Muscle layer of colon (tissue), 2 donors: Measurements from ENCODE around the gene PRXL2B.
"Not testable (repeated sequence)": the region's sequence is repeated elsewhere in the genome, so short reads cannot be mapped to it uniquely, and the experiment has no call there.

Source experiments
- H3K27ac ChIP-seq: one replicate; pipeline ENCODE4 v1.7.0; 2013; ENCODE audit warnings: low read depth, mild to moderate bottlenecking, low read length, moderate library complexity
- H3K27me3 ChIP-seq, 2 donors: one replicate each; pipeline ENCODE4 v1.7.0; 2013; ENCODE audit warnings: low read length in 2 of 2, mild to moderate bottlenecking in 2 of 2; ENCODE audit not compliant: insufficient read depth in 2 of 2, control insufficient read depth in 1 of 2
- H3K36me3 ChIP-seq: one replicate; pipeline ENCODE4 v1.7.0; 2013; ENCODE audit warnings: mild to moderate bottlenecking, low read length; ENCODE audit not compliant: insufficient read depth
- H3K4me1 ChIP-seq: one replicate; pipeline ENCODE4 v1.7.0; 2013; ENCODE audit warnings: mild to moderate bottlenecking, low read length; ENCODE audit not compliant: insufficient read depth
- H3K4me3 ChIP-seq, 2 donors: one replicate each; pipeline ENCODE4 v1.7.0; 2013; ENCODE audit warnings: low read length in 2 of 2, low read depth in 1 of 2, mild to moderate bottlenecking in 1 of 2, moderate library complexity in 1 of 2
- H3K9ac ChIP-seq: one replicate; pipeline ENCODE4 v1.7.0; 2013; ENCODE audit warnings: low read length
- H3K9me3 ChIP-seq: one replicate; pipeline ENCODE4 v1.7.0; 2013; ENCODE audit warnings: mild to moderate bottlenecking, low read length
- donor health status: abdominal sarcoma.
- donor health status: Adenocarcinoma of cecum.

Gene PRXL2B

DNA sequence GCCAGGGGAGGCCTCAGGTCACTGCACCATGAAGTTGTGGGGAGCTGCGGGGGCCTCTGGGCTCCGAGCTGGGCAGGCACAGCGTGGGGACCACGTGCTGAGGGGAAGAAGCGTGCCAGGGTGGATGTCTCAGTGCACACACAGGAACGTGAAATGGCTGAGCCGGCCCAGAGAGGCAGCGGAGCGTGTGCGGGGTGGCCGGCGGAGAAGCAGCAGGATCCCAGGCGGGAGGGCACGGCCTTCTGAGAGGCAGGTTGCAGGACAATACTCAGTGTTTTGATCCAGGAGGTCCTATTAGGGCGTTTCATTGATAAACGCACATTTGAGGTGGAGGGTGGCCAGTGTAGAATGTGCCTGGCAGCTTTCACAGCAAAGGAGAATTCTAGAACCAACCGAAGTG is 17.5 kb upstream of the PRXL2B start:
- no peak overlapping the region for H3K4me3 ChIP-seq
- no peak overlapping the region for H3K27ac ChIP-seq
- H3K36me3 ChIP-seq, result no peaks in the 10 kb centered on the region
- H3K4me1 ChIP-seq, result no peaks in the 10 kb centered on the region
- peaks cover 0 to 26% of the 10 kb centered on the region in 2 donors for H3K27me3 ChIP-seq
- no peaks in the 10 kb centered on the region for H3K9me3 ChIP-seq
- H3K9ac ChIP-seq, result no peak overlapping the region

DNA sequence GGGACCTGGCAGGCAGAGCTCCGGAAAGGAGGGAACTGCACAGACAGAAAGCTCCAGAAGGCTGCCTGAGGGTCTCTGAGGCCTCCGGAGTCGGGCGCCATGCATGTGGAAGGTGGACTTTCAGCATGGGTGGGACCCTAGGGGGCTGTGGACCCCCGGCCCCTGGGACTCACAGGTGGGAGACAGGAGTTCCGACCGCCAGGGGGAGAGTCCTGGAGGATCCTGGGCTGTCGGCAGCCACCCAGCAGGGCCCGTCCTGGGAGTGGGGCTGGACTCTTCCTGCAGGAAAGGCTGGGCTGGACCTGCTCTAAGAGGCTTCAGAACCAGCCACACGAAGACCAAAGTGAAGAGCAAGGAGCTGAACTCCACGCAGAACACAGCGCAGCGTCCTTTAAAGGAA is 16.9 kb upstream of the PRXL2B start:
- not testable (repeated sequence) for H3K4me1 ChIP-seq, H3K9me3 ChIP-seq, H3K27ac ChIP-seq, H3K4me3 ChIP-seq, H3K9ac ChIP-seq, H3K36me3 ChIP-seq
- peaks cover 0 to 26% of the 10 kb centered on the region in 2 donors for H3K27me3 ChIP-seq

DNA sequence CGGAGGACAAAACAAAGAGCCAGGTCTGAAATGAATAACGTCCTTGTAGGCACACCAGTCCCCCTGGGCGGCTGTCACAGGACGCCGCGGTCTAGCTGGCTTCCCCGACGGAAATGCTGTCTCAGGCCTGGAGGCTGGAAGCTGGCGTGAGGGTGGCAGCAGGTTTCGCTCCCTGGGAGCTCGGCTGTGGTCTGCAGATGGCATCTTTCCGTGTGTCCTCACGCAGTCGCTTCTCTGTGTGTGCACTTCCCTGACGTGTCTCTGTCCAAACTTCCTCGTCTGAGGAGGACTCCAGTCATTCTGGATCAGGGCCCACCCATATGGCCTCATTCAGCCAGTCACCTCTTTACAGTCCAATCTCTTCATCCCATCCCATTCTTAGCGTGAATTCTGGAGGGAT is 16.2 kb upstream of the PRXL2B start:
- peaks cover 0 to 26% of the 10 kb centered on the region in 2 donors for H3K27me3 ChIP-seq
- H3K4me3 ChIP-seq, result no peak overlapping the region
- H3K9me3 ChIP-seq, result no peaks in the 10 kb centered on the region
- H3K36me3 ChIP-seq, result no peaks in the 10 kb centered on the region
- H3K27ac ChIP-seq, result no peak overlapping the region
- H3K9ac ChIP-seq, result no peak overlapping the region
- no peaks in the 10 kb centered on the region for H3K4me1 ChIP-seq

DNA sequence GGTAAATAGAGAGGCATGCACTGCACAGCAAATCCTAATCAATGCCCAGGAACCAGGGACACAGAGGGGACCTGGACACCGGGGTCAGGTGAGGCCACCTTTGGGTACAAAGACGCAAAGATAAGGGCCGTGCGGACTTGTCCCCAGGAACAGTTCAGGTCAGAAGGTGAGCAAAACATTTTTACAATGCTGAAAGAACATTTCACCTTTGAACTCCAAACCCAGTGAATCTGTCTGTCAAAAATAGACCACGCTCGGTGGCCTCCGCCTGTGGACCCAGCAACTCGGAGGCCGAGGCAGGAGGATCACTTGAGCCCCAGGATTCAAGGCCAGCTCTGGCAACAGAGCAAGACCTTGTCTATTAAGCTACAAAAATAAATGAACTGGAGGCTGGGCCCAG is 15.2 kb upstream of the PRXL2B start:
- Histone ChIP-seq H3K4me1 (no peaks in the 10 kb centered on the region), H3K4me3 (no peak overlapping the region), H3K9me3 (no peaks in the 10 kb centered on the region), H3K27ac (no peak overlapping the region), H3K9ac (no peak overlapping the region), H3K27me3 (peaks cover 0 to 21% of the 10 kb centered on the region in 2 donors), H3K36me3 (no peaks in the 10 kb centered on the region)

DNA sequence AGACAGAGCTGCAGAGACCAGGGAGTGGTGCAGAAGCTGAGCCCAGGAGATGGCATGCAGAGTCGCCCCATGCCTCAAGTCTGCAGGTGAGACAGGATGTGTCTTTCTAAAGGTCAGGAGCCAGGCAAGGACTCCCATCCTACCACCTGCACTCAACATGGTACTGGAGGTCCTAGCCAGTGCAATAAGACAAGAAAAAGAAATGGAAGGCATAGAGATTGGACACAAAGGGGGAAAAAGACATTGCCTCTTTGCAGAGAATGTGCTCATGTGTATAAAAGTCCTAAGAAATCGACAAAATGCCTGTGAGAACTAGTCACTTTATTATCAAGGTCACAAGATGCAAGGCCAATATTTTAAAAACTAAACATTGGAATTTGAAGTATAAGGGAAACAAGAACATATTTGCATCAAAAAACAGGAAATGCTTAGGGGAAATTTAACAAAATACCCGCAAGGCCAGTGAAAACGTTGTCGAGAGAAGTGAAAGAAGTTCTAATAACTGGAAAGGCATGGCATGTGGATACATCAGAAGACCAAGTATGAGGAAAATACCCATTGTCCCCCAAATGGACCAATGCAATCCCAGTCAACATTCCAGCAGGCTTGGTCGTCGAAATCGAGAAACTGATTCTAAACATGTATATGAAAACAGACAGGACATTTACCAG is 13.2 kb upstream of the PRXL2B start:
- Histone ChIP-seq H3K4me3 (no peak overlapping the region), H3K9ac (no peak overlapping the region), H3K36me3 (no peaks in the 10 kb centered on the region), H3K27ac (no peak overlapping the region), H3K9me3 (no peaks in the 10 kb centered on the region), H3K4me1 (no peaks in the 10 kb centered on the region), H3K27me3 (peaks cover 0 to 19% of the 10 kb centered on the region in 2 donors)

DNA sequence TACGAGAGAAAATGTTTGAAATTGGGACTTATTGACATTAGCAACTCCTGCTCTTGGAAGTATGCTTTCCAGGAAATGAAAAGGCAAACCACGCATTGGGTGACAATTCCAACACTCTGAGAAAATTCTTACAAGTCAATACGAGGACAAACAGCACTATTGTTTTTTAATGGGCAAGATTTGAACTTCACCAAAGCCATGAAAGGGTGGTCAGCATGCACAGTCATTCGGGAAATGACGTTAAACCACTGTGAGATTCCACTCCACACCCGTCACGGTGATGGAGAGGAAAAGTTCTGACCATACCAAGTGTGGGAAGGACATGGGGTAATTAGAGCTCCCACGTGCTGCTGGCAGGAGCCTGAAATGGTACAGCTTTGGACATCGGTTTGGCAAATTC is 12.2 kb upstream of the PRXL2B start:
- Histone ChIP-seq H3K27me3 (peaks cover 0 to 20% of the 10 kb centered on the region in 2 donors), H3K4me1 (no peaks in the 10 kb centered on the region), H3K4me3 (no peak overlapping the region), H3K36me3 (no peaks in the 10 kb centered on the region), H3K27ac (no peak overlapping the region), H3K9ac (no peak overlapping the region), H3K9me3 (no peaks in the 10 kb centered on the region)

DNA sequence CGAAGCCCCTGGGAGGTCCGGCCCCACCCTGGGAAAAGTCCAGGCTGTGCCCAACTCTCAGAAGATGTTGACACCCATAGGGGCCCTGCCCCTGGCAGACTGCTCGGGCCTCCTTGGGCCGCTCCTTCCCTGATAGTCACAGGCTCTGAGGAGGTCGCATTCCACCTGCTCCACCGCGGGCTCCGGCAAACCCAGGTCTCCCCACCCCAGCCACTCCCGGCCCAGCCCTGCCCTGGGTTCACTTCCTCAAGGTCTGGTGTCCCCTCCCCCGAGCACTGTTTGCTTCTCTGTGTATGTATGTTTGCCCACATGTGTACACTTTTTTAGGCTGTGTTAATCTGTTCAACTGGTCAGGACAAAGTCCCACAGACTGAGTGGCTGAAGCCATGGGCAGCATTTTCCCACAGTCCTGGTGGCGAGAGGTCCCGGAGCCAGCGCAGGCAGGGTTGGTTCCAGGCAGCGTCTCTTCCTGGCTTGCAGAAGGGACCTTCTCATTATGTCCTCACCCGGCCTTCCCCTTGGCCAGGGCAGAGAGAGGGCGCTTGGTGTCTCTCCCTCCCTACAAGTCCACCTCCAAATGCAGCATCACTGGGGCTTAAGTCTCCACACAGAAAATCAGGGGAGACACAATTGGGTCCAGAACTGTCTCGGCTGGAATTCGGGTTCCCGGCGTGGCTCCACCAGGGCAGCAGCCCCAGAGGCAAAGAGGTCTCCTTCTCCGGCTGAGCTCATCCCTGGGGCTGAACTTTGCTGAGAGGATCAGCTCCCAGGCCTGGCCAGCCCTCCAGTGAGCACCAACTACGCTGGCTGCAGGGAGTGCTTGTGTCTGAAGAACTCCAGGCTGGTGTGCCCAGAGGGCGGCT is 10.5 kb upstream of the PRXL2B start:
- Histone ChIP-seq H3K9ac (no peak overlapping the region), H3K9me3 (no peaks in the 10 kb centered on the region), H3K4me1 (no peaks in the 10 kb centered on the region), H3K27me3 (peaks cover 0 to 18% of the 10 kb centered on the region in 2 donors), H3K4me3 (no peak overlapping the region), H3K36me3 (no peaks in the 10 kb centered on the region), H3K27ac (no peak overlapping the region)

DNA sequence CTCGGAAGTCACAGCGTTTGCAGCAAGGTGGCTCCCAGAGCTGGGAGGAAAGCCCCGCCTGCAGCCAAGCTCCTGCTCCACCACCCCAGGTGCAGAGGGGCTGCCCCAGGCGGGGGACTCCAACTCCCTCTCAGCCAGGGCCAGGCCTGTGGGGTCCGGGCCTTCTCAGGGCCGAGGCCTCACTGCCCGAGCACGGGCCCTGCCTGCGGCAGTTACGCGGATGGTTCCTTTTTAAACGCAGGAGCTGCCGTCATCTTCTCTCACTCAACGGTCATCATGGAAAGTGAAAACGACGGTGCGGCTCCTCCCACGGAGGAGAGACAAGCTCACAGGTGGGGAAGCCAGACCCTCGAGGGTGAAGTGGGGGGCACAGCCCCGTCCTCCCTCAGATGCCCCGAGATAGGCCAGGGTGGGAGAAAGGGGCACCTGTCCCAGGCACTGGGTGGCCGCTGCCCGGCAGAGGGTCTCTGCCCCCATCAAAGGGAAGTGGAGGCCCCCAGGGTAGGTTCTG is 9.0 kb upstream of the PRXL2B start:
- H3K27me3 ChIP-seq, result peaks cover 0 to 17% of the 10 kb centered on the region in 2 donors
- not testable (repeated sequence) for H3K9ac ChIP-seq, H3K4me3 ChIP-seq, H3K36me3 ChIP-seq, H3K9me3 ChIP-seq, H3K4me1 ChIP-seq, H3K27ac ChIP-seq

DNA sequence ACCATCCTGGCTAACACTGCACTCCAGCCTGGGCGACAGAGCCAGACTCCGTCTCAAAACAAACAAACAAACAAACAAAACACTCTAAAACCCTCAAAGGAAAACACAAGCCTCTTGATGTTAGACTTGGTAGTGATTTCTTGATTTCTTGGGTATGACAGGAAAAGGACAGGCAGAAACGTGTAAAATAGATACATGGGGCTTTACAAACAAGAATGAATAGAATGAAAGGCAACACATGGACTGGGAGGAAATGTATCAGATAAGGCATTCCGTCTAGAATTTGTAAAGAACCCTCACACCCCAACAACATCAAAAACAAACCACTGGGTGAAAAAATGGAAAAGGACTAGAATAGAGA is 7.8 kb upstream of the PRXL2B start:
- Histone ChIP-seq H3K27me3 (peaks cover 0 to 17% of the 10 kb centered on the region in 2 donors), H3K36me3 (no peaks in the 10 kb centered on the region), H3K4me3 (no peak overlapping the region), H3K9me3 (no peaks in the 10 kb centered on the region), H3K9ac (no peak overlapping the region), H3K4me1 (peaks cover 3% of the 10 kb centered on the region), H3K27ac (no peak overlapping the region)

DNA sequence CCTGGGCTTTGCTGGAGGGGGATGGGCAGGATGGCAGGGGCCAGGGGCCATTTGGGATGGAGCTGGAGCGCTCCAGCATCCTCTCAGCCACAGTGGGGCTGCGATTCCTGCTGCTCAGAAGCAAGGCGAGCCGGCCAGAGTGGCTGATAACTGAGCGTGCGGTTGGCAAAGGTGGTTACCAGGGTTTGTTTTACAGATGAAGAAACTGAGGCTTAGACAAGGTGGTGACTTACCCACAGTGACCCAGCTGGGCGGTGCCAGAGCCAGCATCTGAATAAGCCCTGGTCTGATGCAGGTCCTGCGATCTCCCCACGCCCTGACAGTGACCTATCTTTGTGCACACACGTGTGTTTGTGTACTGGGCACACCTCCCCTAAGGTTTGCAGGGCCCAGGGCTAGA is 5.9 kb upstream of the PRXL2B start:
- no peak overlapping the region for H3K4me3 ChIP-seq
- H3K9ac ChIP-seq, result no peak overlapping the region
- H3K27ac ChIP-seq, result no peak overlapping the region
- H3K27me3 ChIP-seq, result peaks cover 0 to 17% of the 10 kb centered on the region in 2 donors
- no peaks in the 10 kb centered on the region for H3K36me3 ChIP-seq
- no peaks in the 10 kb centered on the region for H3K9me3 ChIP-seq
- H3K4me1 ChIP-seq, result peaks cover 19% of the 10 kb centered on the region

DNA sequence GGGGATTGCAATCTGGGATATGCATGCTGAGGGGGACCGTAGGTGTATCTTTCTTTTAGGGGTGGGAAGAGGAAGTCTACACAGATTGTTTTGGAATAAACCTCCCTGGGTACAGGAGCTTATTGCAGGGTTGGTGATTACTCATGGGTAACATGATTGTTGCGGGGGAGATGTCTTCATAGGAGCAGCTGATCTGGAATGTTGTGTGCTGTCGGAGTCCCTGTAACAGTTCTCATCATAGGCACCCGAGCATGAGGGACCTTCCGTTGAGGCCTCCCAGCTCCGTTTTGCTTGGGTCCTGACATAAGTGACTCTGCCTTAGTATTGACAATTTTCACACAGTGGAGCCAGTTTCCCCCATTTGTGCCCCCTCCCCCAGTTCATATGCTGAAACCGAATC is 4.2 kb upstream of the PRXL2B start:
- H3K4me3 ChIP-seq, result no peak overlapping the region
- H3K4me1 ChIP-seq, result peaks cover 22% of the 10 kb centered on the region
- peaks cover 0 to 17% of the 10 kb centered on the region in 2 donors for H3K27me3 ChIP-seq
- no peak overlapping the region for H3K9ac ChIP-seq
- H3K27ac ChIP-seq, result no peak overlapping the region
- no peaks in the 10 kb centered on the region for H3K9me3 ChIP-seq
- H3K36me3 ChIP-seq, result no peaks in the 10 kb centered on the region
